GM23248 (cell line): Measurements from ENCODE around the gene LRRC36. TPM values are rescaled to one million over a fixed set of nuclear protein-coding genes. Genes with fewer than 3 reads are reported as not detected.
A peak's percentile ranks its signal among the peaks of the same experiment; 100 is the strongest.
"Not testable (repeated sequence)": the region's sequence is repeated elsewhere in the genome, so short reads cannot be mapped to it uniquely, and the experiment has no call there.

Experiments used
- DNase-seq: peaks from one replicate; pipeline ENCODE4 v3.0.0-alpha.2; 2015
- H2AFZ ChIP-seq: fragments of 200-600 bp; sonication (generic); 2 replicates; pipeline ENCODE4 v1.6.1; 2016; ENCODE audit warnings: antibody characterized with exemption
- H3F3A ChIP-seq: fragments of 200-600 bp; sonication (generic); 2 replicates; pipeline ENCODE4 v1.6.1; 2016; ENCODE audit warnings: mild to moderate bottlenecking, antibody characterized with exemption, mixed run types; ENCODE audit not compliant: insufficient read depth
- H3K27ac ChIP-seq: fragments of 200-600 bp; sonication (generic); 2 replicates; pipeline ENCODE4 v1.5.1; 2016; ENCODE audit warnings: mild to moderate bottlenecking
- H3K27me3 ChIP-seq: fragments of 200-600 bp; sonication (generic); replicated peaks from 2 replicates; pipeline ENCODE4 v1.6.1; 2016; ENCODE audit warnings: mild to moderate bottlenecking; ENCODE audit not compliant: insufficient read depth
- H3K36me3 ChIP-seq: fragments of 200-600 bp; sonication (generic); 2 replicates; pipeline ENCODE4 v1.6.1; 2016; ENCODE audit warnings: low read depth, mild to moderate bottlenecking
- H3K4me1 ChIP-seq: fragments of 200-600 bp; sonication (generic); 2 replicates; pipeline ENCODE4 v1.6.1; 2016; ENCODE audit warnings: mild to moderate bottlenecking; ENCODE audit not compliant: insufficient read depth
- H3K4me2 ChIP-seq: fragments of 200-600 bp; sonication (generic); one replicate; pipeline ENCODE4 v1.6.1; 2016; ENCODE audit warnings: mild to moderate bottlenecking; ENCODE audit not compliant: unreplicated experiment
- H3K4me3 ChIP-seq: fragments of 200-600 bp; sonication (generic); 2 replicates; pipeline ENCODE4 v1.5.1; 2016; ENCODE audit warnings: mild to moderate bottlenecking
- H3K79me2 ChIP-seq: fragments of 200-600 bp; sonication (generic); 2 replicates; pipeline ENCODE4 v1.6.1; 2016; ENCODE audit warnings: mild to moderate bottlenecking; ENCODE audit not compliant: insufficient read depth
- H3K9ac ChIP-seq: fragments of 200-600 bp; sonication (generic); 2 replicates; pipeline ENCODE4 v1.6.1; 2016; ENCODE audit warnings: mild to moderate bottlenecking
- H3K9me2 ChIP-seq: fragments of 200-600 bp; sonication (generic); 2 replicates; pipeline ENCODE4 v1.6.1; 2016; ENCODE audit warnings: mixed run types, mild to moderate bottlenecking, moderate library complexity; ENCODE audit not compliant: insufficient read depth
- H3K9me3 ChIP-seq: fragments of 200-600 bp; sonication (generic); one replicate; pipeline ENCODE4 v1.6.1; 2017; ENCODE audit warnings: low read depth
- H4K20me1 ChIP-seq: fragments of 200-600 bp; sonication (generic); 2 replicates; pipeline ENCODE4 v1.6.0; 2016; ENCODE audit not compliant: insufficient read depth
- EZH2 ChIP-seq: fragments of 200-600 bp; sonication (generic); IDR thresholded peaks from 2 replicates; pipeline ENCODE4 v1.6.1; 2018; ENCODE audit warnings: antibody characterized with exemption, mild to moderate bottlenecking; ENCODE audit not compliant: insufficient read depth, poor library complexity, severe bottlenecking
- EZH2phosphoT487 ChIP-seq: fragments of 200-600 bp; sonication (generic); IDR thresholded peaks from 2 replicates; pipeline ENCODE4 v1.6.1; 2018; ENCODE audit warnings: antibody characterized with exemption, moderate library complexity, mild to moderate bottlenecking, low read depth; ENCODE audit not compliant: insufficient read depth
- WGBS, 2 experiments: methylation state at CpG; one replicate each; pipeline ENCODE4 v1.1.6; 2015 to 2017; ENCODE audit warnings: low lambda C conversion rate in 2 of 2, low coverage in 1 of 2; ENCODE audit errors: missing lambda C conversion rate in 2 of 2; 5-methylcytosine and 5-hydroxymethylcytosine counted together
- in situ Hi-C: fragments of 300-500 bp; cut with MboI; formaldehyde crosslinking; loops from 2 replicates; pipeline ENCODE4 v1.15.0; 2020
- polyA plus RNA-seq: library from polyadenylated mRNA; unstranded; fragments of >200 nt; fragmentation: Nextera tagmentation; extraction: Ambion mirVana; gene quantifications from 2 replicates; pipeline ENCODE4 v1.2.1, GENCODE V29; 2016
- total RNA-seq: library from RNA; depleted of rRNA; stranded (reverse); fragments of >200 nt; shearing (Covaris generic); gene quantifications from 2 replicates; pipeline ENCODE4 v1.2.3, GENCODE V29; 2014

LRRC36 gene
- total and polyA plus RNA-seq, 2 experiments from 2014 or later, result not detected

GRCh38 chr16:67409631-67410030 is 83.0 kb downstream of the LRRC36 start:
- H4K20me1 ChIP-seq, result no peaks in the 10 kb centered on the region
- TF ChIP-seq EZH2phosphoT487, result no peak
- TF ChIP-seq EZH2, result no peak
- H3K27ac ChIP-seq, result no peak overlapping the region
- no peak overlapping the region for H3K4me2 ChIP-seq
- 63 to 68% methylated on average over 8 to 9 of the region's 9 CpGs for WGBS, 2 experiments
- H3K79me2 ChIP-seq, result peaks cover 15% of the 10 kb centered on the region
- DNase-seq, result no peak
- H3K36me3 ChIP-seq, result no peaks in the 10 kb centered on the region
- H3K9me2 ChIP-seq, result no peaks in the 10 kb centered on the region
- no peaks in the 10 kb centered on the region for H3K9me3 ChIP-seq
- H3K4me3 ChIP-seq, result no peak overlapping the region
- no peaks in the 10 kb centered on the region for H3K27me3 ChIP-seq
- H3F3A ChIP-seq, result peaks cover 38% of the 10 kb centered on the region
- in situ Hi-C loops, result no loop called here
- peaks cover 41% of the 10 kb centered on the region for H3K4me1 ChIP-seq
- H2AFZ ChIP-seq, result no peak overlapping the region
- H3K9ac ChIP-seq, result no peak overlapping the region

DNA sequence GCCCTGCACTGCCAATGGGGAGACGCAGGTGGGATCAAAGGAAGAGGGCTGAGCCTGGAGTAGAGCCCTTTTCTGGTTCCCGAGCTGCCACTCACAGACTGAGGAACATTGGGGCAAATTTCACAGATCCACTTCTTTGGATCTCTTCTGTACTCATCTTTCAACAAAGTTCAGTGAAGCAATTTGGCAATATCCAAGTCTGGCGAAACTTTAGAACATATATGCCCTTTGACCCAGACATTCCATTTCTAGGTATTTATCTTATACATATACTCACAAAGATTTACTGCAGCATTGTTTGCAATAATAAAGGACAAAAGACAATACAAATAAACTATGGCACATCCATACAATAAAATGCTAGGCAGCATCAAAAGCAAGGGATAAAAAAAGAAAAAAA is 84.7 kb downstream of the LRRC36 start:
- H3K4me1 ChIP-seq, result peaks cover 29% of the 10 kb centered on the region
- TF ChIP-seq EZH2, result no peak
- TF ChIP-seq EZH2phosphoT487, result no peak
- no peaks in the 10 kb centered on the region for H3K9me2 ChIP-seq
- in situ Hi-C loops, result no loop called here
- H3F3A ChIP-seq, result peaks cover 22% of the 10 kb centered on the region
- no peaks in the 10 kb centered on the region for H3K9me3 ChIP-seq
- no peak overlapping the region for H3K4me3 ChIP-seq
- H2AFZ ChIP-seq, result no peak overlapping the region
- H3K27me3 ChIP-seq, result no peaks in the 10 kb centered on the region
- H3K36me3 ChIP-seq, result no peaks in the 10 kb centered on the region
- no peak overlapping the region for H3K27ac ChIP-seq
- WGBS, 2 experiments, result 96% methylated on average over 3 of the region's 3 CpGs
- H3K79me2 ChIP-seq, result peaks cover 18% of the 10 kb centered on the region
- no peak overlapping the region for H3K4me2 ChIP-seq
- DNase-seq, result no peak
- no peak overlapping the region for H3K9ac ChIP-seq
- H4K20me1 ChIP-seq, result no peaks in the 10 kb centered on the region

DNA sequence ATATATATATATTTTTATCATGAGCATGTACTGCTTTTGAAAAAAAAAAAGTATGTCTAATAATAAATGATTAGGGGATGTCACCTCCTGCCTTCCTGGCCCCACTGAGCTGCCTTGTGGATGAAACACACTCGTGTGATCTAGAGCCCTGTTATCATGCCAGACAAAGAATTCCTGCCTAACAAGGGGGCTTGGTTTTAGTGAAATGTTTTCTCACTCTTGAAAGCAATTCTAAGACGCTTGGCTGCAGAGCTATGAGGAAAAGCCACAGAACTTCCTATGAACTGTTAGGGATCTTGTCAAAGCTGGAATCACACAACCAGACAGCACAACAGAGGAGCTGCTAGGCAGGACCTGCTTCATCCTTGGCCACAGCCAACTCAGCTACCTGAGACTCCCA is 85.7 kb downstream of the LRRC36 start:
- H3F3A ChIP-seq, result peaks cover 14% of the 10 kb centered on the region; the same call in 1 of the 2 replicates
- no peaks in the 10 kb centered on the region for H3K27me3 ChIP-seq
- H3K27ac ChIP-seq, result no peak overlapping the region
- WGBS, 2 experiments, result 21 to 37% methylated on average over 2 of the region's 2 CpGs
- H2AFZ ChIP-seq, result no peak overlapping the region
- no peak overlapping the region for H3K9ac ChIP-seq
- H3K4me3 ChIP-seq, result no peak overlapping the region
- no peaks in the 10 kb centered on the region for H3K9me3 ChIP-seq
- H3K4me2 ChIP-seq, result no peak overlapping the region
- H3K79me2 ChIP-seq, result peaks cover 18% of the 10 kb centered on the region
- H3K36me3 ChIP-seq, result no peaks in the 10 kb centered on the region
- no peaks in the 10 kb centered on the region for H3K9me2 ChIP-seq
- H4K20me1 ChIP-seq, result no peaks in the 10 kb centered on the region
- no peak for TF ChIP-seq EZH2phosphoT487
- no peak for TF ChIP-seq EZH2
- DNase-seq, result no peak
- H3K4me1 ChIP-seq, result peaks cover 20% of the 10 kb centered on the region
- in situ Hi-C loops, result no loop called here

DNA sequence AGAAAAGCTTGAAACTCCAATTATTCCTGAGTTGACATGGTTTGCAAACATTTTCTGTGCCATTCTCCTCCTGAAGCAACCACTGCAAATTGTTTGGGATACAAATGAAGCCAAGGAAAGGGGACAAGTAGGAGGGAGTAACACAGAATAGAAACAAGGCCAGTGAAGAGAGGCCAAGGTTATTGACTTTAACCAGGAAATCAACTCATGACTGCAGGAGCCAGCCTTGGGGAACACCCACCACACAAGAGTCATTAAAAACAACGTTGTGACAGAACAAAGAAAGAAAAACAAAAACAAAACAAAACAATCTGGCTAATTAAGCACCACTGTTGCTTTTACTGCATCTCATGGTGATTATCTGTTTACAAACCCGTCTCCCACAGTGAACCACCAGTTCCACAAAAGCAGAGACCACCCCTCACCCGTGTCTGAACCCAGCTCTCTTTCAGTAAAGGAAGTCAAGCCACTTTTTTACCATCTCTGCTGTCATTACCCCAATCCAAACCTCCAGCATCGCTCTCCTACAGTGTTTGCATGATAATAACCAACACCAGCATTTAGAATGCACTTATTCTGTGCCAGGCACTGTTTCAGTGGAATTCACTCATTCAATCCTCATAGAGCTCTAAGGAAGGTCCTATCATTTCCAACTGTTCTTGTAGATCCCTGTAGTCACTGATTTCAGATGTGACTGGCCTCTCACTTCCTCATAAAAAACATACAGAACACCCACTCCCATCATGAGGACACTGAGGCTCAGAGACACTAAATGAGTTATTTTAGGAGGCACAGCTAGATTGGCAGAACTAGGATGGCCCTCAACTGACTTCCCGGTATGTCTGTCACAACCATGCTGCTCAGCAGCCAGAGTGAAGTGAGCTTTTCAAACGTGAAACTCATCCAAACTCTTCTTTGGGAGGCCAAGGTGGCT is 87.6 kb downstream of the LRRC36 start:
- H2AFZ ChIP-seq, result no peak overlapping the region
- H3K4me3 ChIP-seq, result no peak overlapping the region
- H3K4me1 ChIP-seq, result peaks cover 11% of the 10 kb centered on the region; the same call in 1 of the 2 replicates
- no peaks in the 10 kb centered on the region for H3K36me3 ChIP-seq
- no peak for DNase-seq
- H3K9me3 ChIP-seq, result no peaks in the 10 kb centered on the region
- no peak for TF ChIP-seq EZH2
- TF ChIP-seq EZH2phosphoT487, result no peak
- no peak overlapping the region for H3K4me2 ChIP-seq
- H3K9me2 ChIP-seq, result no peaks in the 10 kb centered on the region
- H3K27ac ChIP-seq, result no peak overlapping the region
- no peak overlapping the region for H3K9ac ChIP-seq
- H3K79me2 ChIP-seq, result peaks cover 18% of the 10 kb centered on the region
- peaks cover 9% of the 10 kb centered on the region; the same call in 1 of the 2 replicates for H3F3A ChIP-seq
- H3K27me3 ChIP-seq, result no peaks in the 10 kb centered on the region
- no peaks in the 10 kb centered on the region for H4K20me1 ChIP-seq
- in situ Hi-C loops, result no loop called here
- WGBS, 2 experiments, result 23 to 28% methylated on average over 6 of the region's 6 CpGs

DNA sequence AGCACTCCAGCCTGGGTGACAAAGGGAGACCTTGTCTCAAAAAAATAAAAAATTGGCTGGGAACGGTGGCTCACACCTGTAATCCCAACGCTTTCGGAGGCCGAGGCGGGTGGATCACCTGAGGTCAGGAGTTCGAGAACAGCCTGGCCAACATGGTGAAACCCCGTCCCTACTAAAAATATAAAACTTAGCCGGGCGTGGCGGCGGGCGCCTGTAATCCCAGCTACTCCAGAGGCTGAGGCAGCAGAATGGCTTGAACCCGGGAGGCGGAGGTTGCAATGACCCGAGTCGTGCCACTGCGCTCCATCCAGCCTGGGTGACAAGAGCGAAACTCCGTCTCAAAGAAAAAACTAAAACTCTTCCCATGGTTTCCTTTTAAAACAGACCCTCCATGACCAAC is 88.8 kb downstream of the LRRC36 start:
- H3K27me3 ChIP-seq, DNase-seq: not testable (repeated sequence)
- H3K79me2 ChIP-seq, result peaks cover 18% of the 10 kb centered on the region

More for the DNA sequence above, 88.8 kb downstream of the LRRC36 start:
- Histone ChIP-seq H2AFZ (peak overlapping the region; percentile 96), H3K9ac (peak overlapping the region; percentile 95), H3K4me2 (peak overlapping the region; percentile 95), H3K4me1 (peaks cover 11% of the 10 kb centered on the region; the same call in 1 of the 2 replicates), H3K27ac (peak overlapping the region; percentile 85), H3K4me3 (peak overlapping the region; percentile 80)
- H3K36me3 ChIP-seq, H3K9me2 ChIP-seq, H4K20me1 ChIP-seq, in situ Hi-C loops, H3F3A ChIP-seq, H3K9me3 ChIP-seq: not testable (repeated sequence)
- 84 to 87% methylated on average over 19 of the region's 19 CpGs for whole genome bisulfite sequencing, 2 experiments
